Measurements from ENCODE around the gene DDX25.

DNA sequence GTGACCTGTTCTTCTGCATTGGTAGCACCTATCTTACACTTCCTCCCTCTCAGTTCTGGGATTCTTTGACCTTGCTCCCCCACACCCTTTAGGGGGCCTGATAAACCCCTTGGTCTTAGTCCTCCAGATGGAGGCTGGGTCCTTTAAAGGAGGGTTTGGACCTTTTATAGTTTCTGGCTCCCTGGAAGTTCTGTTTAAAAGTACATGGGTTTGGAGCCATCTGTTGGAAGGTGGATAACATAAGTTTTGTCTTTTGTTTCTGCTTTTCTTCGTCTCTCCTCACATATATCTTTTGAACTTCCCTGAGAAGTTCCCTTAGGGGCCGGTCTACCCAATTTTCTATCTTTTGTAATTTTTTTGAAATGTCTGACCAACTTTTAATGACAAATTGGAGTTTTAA lies 34.8 kb upstream of the DDX25 start:
- TF ChIP-seq POLR2A (IDR thresholded peaks at IDR 0.05) (no peak), CTCF (IDR thresholded peaks at IDR 0.05) (no peak), POLR2AphosphoS5 (IDR thresholded peaks at IDR 0.05) (no peak), EP300 (IDR thresholded peaks at IDR 0.05; ENCODE audit: low read depth) (no peak)

Data from transverse colon (tissue), 4 donors.